ENCODE data around the gene SRC. TPM values are rescaled to one million over a fixed set of nuclear protein-coding genes. Genes with fewer than 3 reads are reported as not detected.

Gene SRC
- polyA plus RNA-seq, 1 of the 3 experiments (the other 2 are of a cell fraction) = 23.8 TPM

GRCh38 chr20:37316775-37317170 lies 29.2 kb upstream of the SRC start:
- ChIA-PET CTCF (interaction anchor here (0.9 to 5.2 kb wide), 4 partner anchors 15 to 121 kb away, joined by 3 to 21 read pairs (median 3); partner anchors contain the start of gene MANBAL), POLR2A (no interaction called here)
- Histone ChIP-seq H3K4me1 (ENCODE audit: control insufficient read depth in 1 of 2, insufficient read depth in 2 of 2, low read depth in 1 of 2, low read length in 1 of 2) (peaks cover 0 to 72% of the 10 kb centered on the region in 2 experiments; a peak in 2 of 4 replicates), H3K9me3 (no peaks in the 10 kb centered on the region), H3K79me2 (ENCODE audit: insufficient read depth) (peaks cover 13% of the 10 kb centered on the region), H3K27ac (ENCODE audit: low read depth in 2 of 2, low read length in 1 of 2) (peak overlapping the region in 1 of 2 experiments; percentile 98; a peak in 1 of 4 replicates), H3K9ac (no peak overlapping the region), H4K20me1 (ENCODE audit: insufficient read depth) (0 out of 2 replicates have a peak, but pooled peaks cover 5% of the 10 kb centered on the region), H3K27me3 (ENCODE audit: insufficient read depth) (no peaks in the 10 kb centered on the region), H3K4me3 (ENCODE audit: low read depth in 2 of 2, low read length in 1 of 2) (no peak overlapping the region), H3K4me2 (no peak overlapping the region), H2AFZ (ENCODE audit: low read depth) (no peak overlapping the region), H3F3A (replicated peaks; ENCODE audit: insufficient read depth) (no peaks in the 10 kb centered on the region), H3K9me2 (no peaks in the 10 kb centered on the region), H3K36me3 (replicated peaks in 1 of 2; ENCODE audit: control insufficient read depth in 1 of 2, insufficient read depth in 2 of 2, low read length in 1 of 2) (peaks cover 0 to 24% of the 10 kb centered on the region in 2 experiments)
- TF ChIP-seq YY1 (IDR thresholded peaks at IDR 0.05; ENCODE audit: low read depth) = no peak
- no peak for TF ChIP-seq EZH2phosphoT487 (IDR thresholded peaks at IDR 0.05; ENCODE audit: borderline replicate concordance, low read depth)
- TF ChIP-seq, protein P1, sequence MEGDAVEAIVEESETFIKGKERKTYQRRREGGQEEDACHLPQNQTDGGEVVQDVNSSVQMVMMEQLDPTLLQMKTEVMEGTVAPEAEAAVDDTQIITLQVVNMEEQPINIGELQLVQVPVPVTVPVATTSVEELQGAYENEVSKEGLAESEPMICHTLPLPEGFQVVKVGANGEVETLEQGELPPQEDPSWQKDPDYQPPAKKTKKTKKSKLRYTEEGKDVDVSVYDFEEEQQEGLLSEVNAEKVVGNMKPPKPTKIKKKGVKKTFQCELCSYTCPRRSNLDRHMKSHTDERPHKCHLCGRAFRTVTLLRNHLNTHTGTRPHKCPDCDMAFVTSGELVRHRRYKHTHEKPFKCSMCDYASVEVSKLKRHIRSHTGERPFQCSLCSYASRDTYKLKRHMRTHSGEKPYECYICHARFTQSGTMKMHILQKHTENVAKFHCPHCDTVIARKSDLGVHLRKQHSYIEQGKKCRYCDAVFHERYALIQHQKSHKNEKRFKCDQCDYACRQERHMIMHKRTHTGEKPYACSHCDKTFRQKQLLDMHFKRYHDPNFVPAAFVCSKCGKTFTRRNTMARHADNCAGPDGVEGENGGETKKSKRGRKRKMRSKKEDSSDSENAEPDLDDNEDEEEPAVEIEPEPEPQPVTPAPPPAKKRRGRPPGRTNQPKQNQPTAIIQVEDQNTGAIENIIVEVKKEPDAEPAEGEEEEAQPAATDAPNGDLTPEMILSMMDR (IDR thresholded peaks at IDR 0.05) = no peak
- no peak for TF ChIP-seq NFIC (IDR thresholded peaks at IDR 0.05; ENCODE audit: borderline replicate concordance)
- TF ChIP-seq RFX5 (IDR thresholded peaks at IDR 0.05; ENCODE audit: low read length) = no peak
- no peak for TF ChIP-seq USF1 (IDR thresholded peaks at IDR 0.05; ENCODE audit: borderline replicate concordance, low read depth)
- no peak for TF ChIP-seq PBX3 (IDR thresholded peaks at IDR 0.05)
- TF ChIP-seq POLR2AphosphoS5 (IDR thresholded peaks at IDR 0.05; ENCODE audit: low read depth, low read length) = no peak
- no peak for TF ChIP-seq TCF12 (IDR thresholded peaks at IDR 0.05)
- TF ChIP-seq JUND (IDR thresholded peaks at IDR 0.05) = no peak
- TF ChIP-seq, protein P2, sequence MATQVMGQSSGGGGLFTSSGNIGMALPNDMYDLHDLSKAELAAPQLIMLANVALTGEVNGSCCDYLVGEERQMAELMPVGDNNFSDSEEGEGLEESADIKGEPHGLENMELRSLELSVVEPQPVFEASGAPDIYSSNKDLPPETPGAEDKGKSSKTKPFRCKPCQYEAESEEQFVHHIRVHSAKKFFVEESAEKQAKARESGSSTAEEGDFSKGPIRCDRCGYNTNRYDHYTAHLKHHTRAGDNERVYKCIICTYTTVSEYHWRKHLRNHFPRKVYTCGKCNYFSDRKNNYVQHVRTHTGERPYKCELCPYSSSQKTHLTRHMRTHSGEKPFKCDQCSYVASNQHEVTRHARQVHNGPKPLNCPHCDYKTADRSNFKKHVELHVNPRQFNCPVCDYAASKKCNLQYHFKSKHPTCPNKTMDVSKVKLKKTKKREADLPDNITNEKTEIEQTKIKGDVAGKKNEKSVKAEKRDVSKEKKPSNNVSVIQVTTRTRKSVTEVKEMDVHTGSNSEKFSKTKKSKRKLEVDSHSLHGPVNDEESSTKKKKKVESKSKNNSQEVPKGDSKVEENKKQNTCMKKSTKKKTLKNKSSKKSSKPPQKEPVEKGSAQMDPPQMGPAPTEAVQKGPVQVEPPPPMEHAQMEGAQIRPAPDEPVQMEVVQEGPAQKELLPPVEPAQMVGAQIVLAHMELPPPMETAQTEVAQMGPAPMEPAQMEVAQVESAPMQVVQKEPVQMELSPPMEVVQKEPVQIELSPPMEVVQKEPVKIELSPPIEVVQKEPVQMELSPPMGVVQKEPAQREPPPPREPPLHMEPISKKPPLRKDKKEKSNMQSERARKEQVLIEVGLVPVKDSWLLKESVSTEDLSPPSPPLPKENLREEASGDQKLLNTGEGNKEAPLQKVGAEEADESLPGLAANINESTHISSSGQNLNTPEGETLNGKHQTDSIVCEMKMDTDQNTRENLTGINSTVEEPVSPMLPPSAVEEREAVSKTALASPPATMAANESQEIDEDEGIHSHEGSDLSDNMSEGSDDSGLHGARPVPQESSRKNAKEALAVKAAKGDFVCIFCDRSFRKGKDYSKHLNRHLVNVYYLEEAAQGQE (IDR thresholded peaks at IDR 0.05; ENCODE audit: low read depth, low read length) = no peak
- no peak for TF ChIP-seq TAF1 (IDR thresholded peaks at IDR 0.05; ENCODE audit: borderline replicate concordance, low read depth, low read length)
- TF ChIP-seq TEAD4 (IDR thresholded peaks at IDR 0.05; ENCODE audit: borderline replicate concordance, insufficient read depth) = no peak
- no peak for TF ChIP-seq ZBTB33 (IDR thresholded peaks at IDR 0.05; ENCODE audit: borderline replicate concordance, low read depth)
- no peak for TF ChIP-seq CHD2 (IDR thresholded peaks at IDR 0.05; ENCODE audit: low read length, partially characterized antibody)
- no peak for TF ChIP-seq MXI1 (IDR thresholded peaks at IDR 0.05; ENCODE audit: low read depth, low read length)
- no peak for TF ChIP-seq RXRA (IDR thresholded peaks at IDR 0.05; ENCODE audit: borderline replicate concordance, low read depth)
- 87% methylated on average over 2 of the region's 5 CpGs for WGBS (ENCODE audit: low lambda C conversion rate)
- no peak for DNase-seq

Measured in SK-N-SH (cell line).